HuH-7.5 (cell line): ENCODE measurements around the gene OVAAL.

ENCODE experiments used
- DNase-seq: peaks from one replicate; pipeline ENCODE4 v3.0.0; 2011; ENCODE audit warnings: low spot score

Gene OVAAL

GRCh38 chr1:180571060-180571831 is 12.5 kb downstream of the OVAAL start:
- DNase-seq, result no peak

DNA sequence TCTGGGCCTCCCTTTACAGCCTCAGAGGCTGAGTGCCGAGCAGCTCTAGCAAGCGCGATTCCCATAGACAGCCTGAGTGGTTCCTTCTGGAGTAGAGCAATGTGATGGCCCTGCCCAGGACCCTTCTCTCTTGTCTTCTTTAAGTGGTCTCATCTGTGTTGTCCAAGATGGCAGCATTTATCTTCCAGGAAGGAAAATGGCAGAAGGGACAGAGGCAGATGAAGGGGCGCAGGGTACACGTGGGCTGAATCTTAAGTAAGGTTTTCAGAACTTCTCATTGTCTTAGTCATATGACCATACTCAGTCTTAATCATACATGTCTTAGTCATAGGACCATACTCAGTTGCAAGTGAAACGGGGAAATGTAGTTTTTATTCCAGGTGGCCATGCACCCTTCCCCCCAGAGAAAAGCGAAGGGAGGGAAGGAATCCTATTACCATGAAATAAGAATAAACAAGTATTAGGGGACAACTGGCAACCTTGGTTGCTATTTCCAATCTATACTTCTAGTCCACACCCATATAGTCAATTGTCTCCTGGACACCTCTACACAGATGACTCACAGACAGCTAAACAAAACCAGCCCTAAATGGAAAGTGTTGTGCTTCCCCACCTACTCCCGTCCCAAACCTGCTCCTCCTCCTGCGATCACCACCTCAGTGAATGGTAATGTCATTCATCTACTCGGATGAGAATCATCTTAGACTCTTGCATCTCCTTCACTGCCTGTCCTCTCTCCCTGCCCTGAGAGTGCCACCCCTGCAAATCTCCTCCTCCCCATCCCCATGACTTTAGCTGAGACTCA is 13.3 kb downstream of the OVAAL start:
- no peak for DNase-seq

DNA sequence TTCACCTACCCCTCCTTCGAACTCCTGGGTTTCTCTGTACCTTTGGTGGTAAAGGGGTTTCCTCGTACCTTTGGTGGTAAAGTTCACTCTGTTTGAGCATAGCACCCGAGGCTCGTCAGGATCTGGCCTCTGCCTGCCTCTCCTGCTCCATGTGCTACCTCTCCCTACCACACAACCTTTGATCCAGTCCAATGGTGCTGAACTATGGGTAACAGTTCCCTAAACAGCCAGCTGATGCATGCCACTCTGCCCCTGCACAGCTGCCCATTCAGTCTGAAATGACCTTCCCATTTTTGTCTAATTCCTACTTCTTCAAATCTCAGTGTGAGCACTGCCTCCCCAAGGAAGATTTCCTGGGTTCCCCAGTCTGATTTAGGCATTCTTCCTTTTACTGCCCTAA is 14.0 kb downstream of the OVAAL start:
- DNase-seq, result no peak

DNA sequence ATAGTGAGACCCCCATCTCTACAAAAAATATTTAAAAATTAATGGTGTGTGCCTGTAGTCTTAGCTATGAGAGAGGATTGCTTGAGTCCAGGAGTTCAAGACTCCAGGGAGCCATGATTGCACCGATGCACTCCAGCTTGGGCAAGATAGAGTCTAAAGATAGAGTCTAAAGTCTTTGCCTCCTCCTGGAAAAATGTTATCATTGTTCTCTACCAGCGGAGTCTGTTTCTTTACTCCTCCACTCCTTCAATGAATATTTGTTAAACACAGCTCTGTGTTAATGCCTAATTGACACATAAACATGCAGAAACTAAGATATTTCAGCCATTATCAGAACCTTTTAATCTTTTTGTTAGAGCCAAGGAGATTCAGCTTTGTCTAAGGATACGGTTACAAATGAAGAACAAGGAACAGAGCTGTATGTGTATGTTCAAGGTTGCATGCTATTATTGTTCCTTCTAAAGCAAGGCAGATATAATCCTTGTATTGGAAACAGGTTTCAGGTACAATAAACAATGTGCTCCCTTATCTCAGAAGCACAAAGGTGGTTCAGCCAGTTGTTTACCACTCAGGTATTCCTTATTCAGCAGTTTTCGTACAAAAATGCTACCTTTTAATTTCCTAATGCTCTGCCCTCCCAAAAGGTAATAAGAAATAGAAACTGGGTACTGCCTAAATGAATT is 15.4 kb downstream of the OVAAL start:
- DNase-seq, result no peak

GRCh38 chr1:180577361-180577760 is 18.6 kb downstream of the OVAAL start:
- DNase-seq, result no peak

DNA sequence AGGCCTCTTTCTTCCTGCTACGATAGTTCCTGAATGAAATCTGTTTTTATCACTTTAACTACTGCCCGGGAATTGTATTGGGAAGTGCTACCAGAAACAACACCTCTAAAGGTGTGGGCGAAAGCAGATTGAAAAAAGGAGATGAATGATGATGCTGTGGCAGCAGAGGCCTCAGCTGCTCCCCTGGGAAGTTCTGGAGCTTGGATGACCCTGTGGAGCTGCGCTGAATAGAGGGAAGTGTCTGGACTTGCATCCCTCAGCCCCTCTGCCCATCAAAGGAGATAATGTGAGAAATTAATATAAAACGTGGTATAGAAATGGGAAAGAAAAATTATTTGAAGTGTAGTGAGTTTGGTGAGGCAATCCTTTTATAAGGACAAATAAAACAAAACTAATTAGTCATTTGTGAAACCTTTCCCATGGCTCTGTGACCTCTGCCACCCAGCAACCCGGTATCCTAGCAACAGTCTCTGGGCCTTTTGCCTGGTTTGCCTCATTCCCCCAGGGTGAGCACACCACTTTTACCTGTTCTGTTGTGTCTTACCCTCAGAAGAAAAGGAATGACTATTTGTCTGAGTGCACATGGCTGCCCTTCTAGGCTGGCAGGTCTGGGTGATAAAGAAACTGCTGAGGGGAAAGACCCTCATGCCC is 21.3 kb downstream of the OVAAL start:
- DNase-seq, result no peak

GRCh38 chr1:180581635-180582039 is 22.9 kb downstream of the OVAAL start:
- no peak for DNase-seq

GRCh38 chr1:180584869-180585268 is 26.1 kb downstream of the OVAAL start:
- DNase-seq, result no peak

- no peak for DNase-seq
Measured at GRCh38 chr1:180585994-180586359, 27.2 kb downstream of the OVAAL start.

- no peak for DNase-seq
Measured at GRCh38 chr1:180586671-180587155, 27.9 kb downstream of the OVAAL start.

- DNase-seq, result no peak
Measured at GRCh38 chr1:180588121-180588520, 29.4 kb downstream of the OVAAL start.

GRCh38 chr1:180590889-180591288 is 32.1 kb downstream of the OVAAL start:
- no peak for DNase-seq

DNA sequence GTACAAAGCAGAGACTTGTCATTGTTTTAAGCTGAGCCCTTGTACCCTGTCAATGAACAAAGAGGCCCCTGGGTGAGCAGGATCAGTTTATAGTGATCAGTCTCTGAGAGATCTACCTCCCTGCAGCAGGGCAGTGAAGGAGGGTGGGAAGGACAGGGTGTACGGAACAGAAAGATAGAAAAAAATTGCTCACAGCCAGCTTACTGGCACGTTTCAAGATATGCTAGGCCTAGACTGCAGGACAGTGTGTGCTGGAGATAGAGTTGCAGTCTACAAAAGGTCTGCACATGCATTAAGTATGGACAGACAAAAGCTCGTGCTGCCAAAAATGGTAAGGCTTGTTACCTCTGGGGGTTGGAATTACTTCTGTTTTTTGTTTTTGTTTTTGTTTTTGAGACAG is 34.6 kb downstream of the OVAAL start:
- no peak for DNase-seq

DNA sequence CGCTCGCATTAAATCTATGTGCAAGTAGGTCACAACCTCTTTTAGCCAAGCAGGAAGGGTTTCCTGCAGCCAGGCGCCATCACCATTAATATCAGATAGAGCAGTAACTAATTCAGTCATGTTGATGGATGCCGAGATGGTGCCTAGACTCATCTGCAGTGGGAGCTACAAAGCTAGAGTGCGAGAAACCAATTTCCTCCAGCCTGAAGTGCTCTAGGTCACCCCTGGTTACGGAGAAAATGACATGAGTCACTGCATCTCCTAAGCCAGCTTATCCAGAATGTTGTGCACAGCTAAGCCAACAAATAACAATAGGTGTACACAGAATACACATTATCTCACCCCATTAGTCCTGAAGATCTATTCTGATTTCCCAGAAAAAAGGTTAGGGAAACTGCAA is 36.0 kb downstream of the OVAAL start:
- DNase-seq, result no peak

DNA sequence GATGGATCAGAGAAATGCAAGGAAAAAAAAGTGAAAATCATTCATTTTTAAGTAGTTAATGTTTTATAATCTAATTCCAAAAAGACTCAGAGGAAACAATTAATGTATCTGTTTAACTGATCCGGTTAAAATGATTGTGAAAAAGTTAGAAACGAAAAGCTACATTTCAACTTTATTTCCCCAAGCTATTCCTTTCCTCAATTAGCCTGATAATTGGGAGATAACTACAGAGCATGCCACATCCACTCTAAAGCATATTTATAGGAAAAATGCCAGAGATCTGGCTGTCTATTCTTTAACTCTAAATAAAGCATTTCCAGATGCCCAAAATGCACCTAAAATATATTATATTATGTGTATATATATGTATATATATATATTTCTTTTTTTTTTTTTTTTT is 37.2 kb downstream of the OVAAL start:
- DNase-seq, result no peak

DNA sequence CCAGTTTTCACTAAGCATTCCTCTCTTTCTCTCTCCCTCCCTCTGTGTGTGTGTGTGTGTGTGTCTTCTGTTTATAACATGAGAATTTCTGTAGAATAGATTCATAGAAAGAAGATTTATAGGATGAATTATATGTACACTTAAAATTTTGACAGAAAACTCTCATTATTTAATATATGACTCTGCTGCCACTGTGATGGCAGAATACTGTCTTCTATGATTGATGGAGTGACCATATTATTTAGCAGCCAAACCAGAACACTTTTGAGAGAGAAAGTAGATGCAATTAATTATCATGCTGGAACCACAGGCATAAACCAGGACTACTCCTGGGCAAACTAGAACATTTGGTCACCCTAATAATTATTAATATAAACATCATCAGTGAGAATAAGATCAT is 38.8 kb downstream of the OVAAL start:
- DNase-seq, result no peak

GRCh38 chr1:180598333-180598974 is 39.7 kb downstream of the OVAAL start:
- DNase-seq, result peak; percentile 33

DNA sequence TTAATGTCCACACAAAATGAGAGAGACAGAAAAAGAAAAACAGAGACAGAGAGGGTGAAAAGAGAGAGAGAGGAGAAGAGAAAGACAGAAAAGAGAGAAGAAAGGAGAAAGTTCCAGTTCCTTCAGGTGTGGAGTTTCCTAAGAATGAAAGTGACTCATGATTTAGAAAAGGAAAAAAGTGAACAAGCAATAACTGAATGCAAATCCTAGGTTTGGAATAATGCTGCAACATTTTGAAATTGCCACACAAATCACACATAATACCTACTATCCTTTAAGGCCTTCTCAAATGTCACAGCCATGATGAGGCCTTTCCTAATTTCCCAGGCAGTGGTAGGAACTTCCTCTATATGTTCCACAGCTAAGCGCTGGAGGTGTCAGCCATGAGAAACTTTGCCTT is 41.6 kb downstream of the OVAAL start:
- DNase-seq, result no peak

DNA sequence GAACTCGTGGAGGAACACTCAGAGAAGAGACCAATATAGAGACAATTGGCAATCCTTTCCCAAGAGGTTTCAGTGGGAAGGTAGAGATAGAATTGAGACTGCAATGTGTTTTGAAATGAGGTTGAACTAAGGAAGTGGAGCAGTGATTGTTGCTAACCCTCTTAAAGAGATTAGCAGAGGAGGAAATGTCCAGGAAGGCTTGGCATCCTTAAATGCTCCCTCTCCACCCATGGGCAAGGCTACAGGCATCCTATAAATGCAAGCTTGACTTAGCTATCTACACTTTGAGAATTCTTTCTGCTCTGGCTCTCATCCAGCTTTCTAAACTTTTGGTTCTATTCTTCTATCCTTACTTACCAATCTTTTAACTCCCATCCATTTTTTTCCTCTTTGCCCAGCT is 42.7 kb downstream of the OVAAL start:
- DNase-seq, result no peak

DNA sequence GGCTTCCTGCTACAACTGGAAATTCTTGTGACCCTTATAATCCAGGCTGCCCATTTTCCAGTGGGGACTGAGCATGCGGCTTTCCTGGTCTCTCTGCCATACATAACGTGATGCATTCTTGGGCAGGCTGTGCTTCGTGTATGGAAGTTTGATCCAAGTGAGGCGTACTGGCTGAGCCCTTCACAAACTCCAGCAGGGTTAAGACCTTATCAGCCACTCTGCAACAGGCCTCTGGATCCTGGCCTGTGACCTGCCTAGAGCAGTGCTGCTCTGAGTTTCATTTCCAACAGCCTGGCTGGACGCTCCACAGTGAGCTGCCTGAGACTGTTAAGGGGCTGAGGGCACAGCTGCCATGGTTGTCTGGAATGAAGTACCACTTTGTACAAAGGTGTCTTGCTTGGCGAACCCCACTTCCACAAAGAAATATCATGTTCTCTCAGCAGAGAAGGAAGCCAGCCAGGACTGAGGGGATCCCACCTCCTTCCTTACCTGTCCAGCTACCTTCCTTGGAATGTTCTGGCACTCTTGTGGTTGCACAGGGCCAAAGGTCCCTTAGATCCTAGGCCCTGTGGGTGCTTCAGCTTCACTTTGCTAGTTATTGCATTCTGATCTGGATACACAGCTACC is 44.6 kb downstream of the OVAAL start:
- DNase-seq, result no peak

GRCh38 chr1:180603850-180604226 is 45.1 kb downstream of the OVAAL start:
- no peak for DNase-seq
